HUES64 (cell line): ENCODE results near the gene COPRS.

Experiments
- H3K27ac ChIP-seq: 2 replicates; pipeline ENCODE4 v1.7.0; 2013; ENCODE audit warnings: low read depth, low read length, inconsistent platforms
- H3K27me3 ChIP-seq: 2 replicates; pipeline ENCODE4 v1.6.1; 2013; ENCODE audit warnings: mild to moderate bottlenecking, low read length; ENCODE audit not compliant: insufficient read depth
- H3K36me3 ChIP-seq: 2 replicates; pipeline ENCODE4 v1.6.1; 2013; ENCODE audit warnings: mild to moderate bottlenecking, low read length; ENCODE audit not compliant: insufficient read depth
- H3K4me1 ChIP-seq: 2 replicates; pipeline ENCODE4 v1.6.1; 2013; ENCODE audit warnings: mild to moderate bottlenecking, low read length, moderate library complexity; ENCODE audit not compliant: insufficient read depth
- H3K4me3 ChIP-seq: 2 replicates; pipeline ENCODE4 v1.5.1; 2013; ENCODE audit warnings: mild to moderate bottlenecking, low read length, moderate library complexity
- H3K9ac ChIP-seq: 2 replicates; pipeline ENCODE4 v1.6.1; 2013; ENCODE audit warnings: mild to moderate bottlenecking, low read depth, low read length
- H3K9me3 ChIP-seq: 2 replicates; pipeline ENCODE4 v1.6.1; 2013; ENCODE audit warnings: low read depth, low read length; ENCODE audit not compliant: insufficient read depth
- WGBS: fragments of 150-250, 120-280 bp; methylation state at CpG from one replicate; pipeline ENCODE4 v1.1.7; 2013; ENCODE audit warnings: missing lambda C conversion rate; 5-methylcytosine and 5-hydroxymethylcytosine counted together

Gene COPRS

GRCh38 chr17:31806921-31807320, 52.1 kb downstream of the COPRS start:
- Histone ChIP-seq H3K27ac (no peak overlapping the region), H3K4me1 (no peaks in the 10 kb centered on the region), H3K9ac (no peak overlapping the region), H3K4me3 (no peak overlapping the region), H3K27me3 (no peaks in the 10 kb centered on the region), H3K36me3 (no peaks in the 10 kb centered on the region), H3K9me3 (no peaks in the 10 kb centered on the region)
- WGBS, result 98% methylated on average over 4 of the region's 4 CpGs

GRCh38 chr17:31803494-31804213, 55.4 kb downstream of the COPRS start:
- Histone ChIP-seq H3K9ac (no peak overlapping the region), H3K4me1 (no peaks in the 10 kb centered on the region), H3K4me3 (no peak overlapping the region), H3K36me3 (no peaks in the 10 kb centered on the region), H3K27ac (no peak overlapping the region), H3K27me3 (no peaks in the 10 kb centered on the region), H3K9me3 (no peaks in the 10 kb centered on the region)
- WGBS, result 91% methylated on average over 9 of the region's 11 CpGs

GRCh38 chr17:31802502-31802901, 56.5 kb downstream of the COPRS start:
- H3K36me3 ChIP-seq, result no peaks in the 10 kb centered on the region
- H3K9ac ChIP-seq, result no peak overlapping the region
- H3K27ac ChIP-seq, result no peak overlapping the region
- no peaks in the 10 kb centered on the region for H3K9me3 ChIP-seq
- H3K27me3 ChIP-seq, result no peaks in the 10 kb centered on the region
- no peaks in the 10 kb centered on the region for H3K4me1 ChIP-seq
- WGBS, result 96% methylated on average over 2 of the region's 2 CpGs
- no peak overlapping the region for H3K4me3 ChIP-seq
